Right atrium auricular region (tissue), 2 donors: ENCODE data around the gene MRGPRD. TPM values are rescaled to one million over a fixed set of nuclear protein-coding genes. Genes with fewer than 3 reads are reported as not detected.

Experiments used
- DNase-seq: peaks from one replicate; pipeline ENCODE4 v3.0.0-alpha.2; 2019; ENCODE audit warnings: low spot score
- H3K27ac ChIP-seq, 2 donors: fragments of 200-600 bp; sonication (generic); 1 replicate in 1 of 2; 2 replicates in 1 of 2; pipeline ENCODE4 v1.5.1; 2016 to 2019
- H3K27me3 ChIP-seq, 2 donors: fragments of 200-600 bp; sonication (generic); one replicate each; pipeline versions ENCODE4 v1.5.1 to v1.6.0; 2017 to 2019
- H3K36me3 ChIP-seq: fragments of 200-600 bp; sonication (generic); one replicate; pipeline ENCODE4 v1.5.1; 2016
- H3K4me1 ChIP-seq, 2 donors: fragments of 200-600 bp; sonication (generic); one replicate each; pipeline versions ENCODE4 v1.5.1 to v1.6.0; 2017 to 2019
- H3K4me3 ChIP-seq, 2 donors: fragments of 200-600 bp; sonication (generic); 1 replicate in 1 of 2; 2 replicates in 1 of 2; pipeline ENCODE4 v1.5.1; 2017 to 2019; ENCODE audit warnings: mild to moderate bottlenecking in 1 of 2, moderate library complexity in 1 of 2
- H3K9me3 ChIP-seq, 2 donors: fragments of 200-600 bp; sonication (generic); one replicate each; pipeline ENCODE4 v1.5.1; 2019
- CTCF ChIP-seq, 2 donors: fragments of 200-600 bp; sonication (generic); IDR thresholded peaks; one replicate each; pipeline ENCODE4 v1.5.1; 2019; ENCODE audit warnings: antibody characterized with exemption in 2 of 2
- total RNA-seq, 2 donors: library from RNA; depleted of rRNA; stranded (reverse); fragments of >200 nt; gene quantifications; one replicate each; pipeline ENCODE4 v1.1.0, GENCODE V29; 2016

The MRGPRD gene
- total RNA-seq, 2 donors from 2014 or later = not detected

- no peak for DNase-seq
- Histone ChIP-seq H3K4me1 (peaks cover 0 to 10% of the 10 kb centered on the region in 2 donors), H3K4me3 (no peak overlapping the region), H3K27me3 (no peaks in the 10 kb centered on the region), H3K36me3 (no peaks in the 10 kb centered on the region), H3K27ac (no peak overlapping the region), H3K9me3 (peaks cover 0 to 3% of the 10 kb centered on the region in 2 donors)
- no peak for TF ChIP-seq CTCF (IDR thresholded peaks at IDR 0.05)
These were observed 21.1 kb downstream of the MRGPRD start for GRCh38 chr11:68959465-68960293.

GRCh38 chr11:68958211-68958610, 22.6 kb downstream of the MRGPRD start:
- Histone ChIP-seq H3K9me3 (peaks cover 0 to 3% of the 10 kb centered on the region in 2 donors), H3K27me3 (no peaks in the 10 kb centered on the region), H3K4me3 (no peak overlapping the region), H3K36me3 (no peaks in the 10 kb centered on the region), H3K4me1 (peaks cover 0 to 10% of the 10 kb centered on the region in 2 donors), H3K27ac (no peak overlapping the region)
- TF ChIP-seq CTCF (IDR thresholded peaks at IDR 0.05) = no peak
- DNase-seq = no peak

GRCh38 chr11:68956547-68957254, 24.1 kb downstream of the MRGPRD start:
- DNase-seq = no peak
- TF ChIP-seq CTCF (IDR thresholded peaks at IDR 0.05) = no peak
- Histone ChIP-seq H3K4me1 (peaks cover 0 to 10% of the 10 kb centered on the region in 2 donors), H3K36me3 (no peaks in the 10 kb centered on the region), H3K27ac (no peak overlapping the region), H3K4me3 (no peak overlapping the region), H3K9me3 (peaks cover 0 to 3% of the 10 kb centered on the region in 2 donors), H3K27me3 (no peaks in the 10 kb centered on the region)

GRCh38 chr11:68956142-68956541, 24.6 kb downstream of the MRGPRD start:
- H3K4me1 ChIP-seq = peaks cover 0 to 10% of the 10 kb centered on the region in 2 donors
- no peak for TF ChIP-seq CTCF (IDR thresholded peaks at IDR 0.05)
- H3K9me3 ChIP-seq = peaks cover 0 to 3% of the 10 kb centered on the region in 2 donors
- no peak overlapping the region for H3K27ac ChIP-seq
- H3K4me3 ChIP-seq = no peak overlapping the region
- no peaks in the 10 kb centered on the region for H3K27me3 ChIP-seq
- H3K36me3 ChIP-seq = no peaks in the 10 kb centered on the region
- DNase-seq = no peak

GRCh38 chr11:68955607-68955958, 25.2 kb downstream of the MRGPRD start:
- H3K4me3 ChIP-seq = no peak overlapping the region
- no peak for TF ChIP-seq CTCF (IDR thresholded peaks at IDR 0.05)

More at GRCh38 chr11:68955607-68955958, 25.2 kb downstream of the MRGPRD start:
- no peak overlapping the region for H3K27ac ChIP-seq
- peaks cover 0 to 10% of the 10 kb centered on the region in 2 donors for H3K4me1 ChIP-seq
- H3K9me3 ChIP-seq = peaks cover 0 to 3% of the 10 kb centered on the region in 2 donors
- H3K36me3 ChIP-seq = no peaks in the 10 kb centered on the region
- H3K27me3 ChIP-seq = no peaks in the 10 kb centered on the region
- no peak for DNase-seq
